ENCODE measurements around the gene PSMA2. TPM values are rescaled to one million over a fixed set of nuclear protein-coding genes. Genes with fewer than 3 reads are reported as not detected.

The PSMA2 gene
- total RNA-seq, 3 donors from 2014 or later: 39.1 to 73.1 (median 61.0) TPM

- Histone ChIP-seq H3K36me3 (ENCODE audit: low read depth) (no peaks in the 10 kb centered on the region), H3K4me1 (ENCODE audit: low read depth) (no peaks in the 10 kb centered on the region), H3K9me3 (no peaks in the 10 kb centered on the region), H3K4me3 (no peak overlapping the region)
- intact Hi-C loops (cut with DNase I, micrococcal nuclease): no loop called here
- DNase-seq (no peak), ATAC-seq (no peak)
- no peak for TF ChIP-seq CTCF (IDR thresholded peaks at IDR 0.05)
Measured at GRCh38 chr7:42950417-42950816, 18.4 kb upstream of the PSMA2 start.

- Histone ChIP-seq H3K4me3 (no peak overlapping the region), H3K4me1 (ENCODE audit: low read depth) (no peaks in the 10 kb centered on the region), H3K9me3 (no peaks in the 10 kb centered on the region), H3K36me3 (ENCODE audit: low read depth) (no peaks in the 10 kb centered on the region)
- TF ChIP-seq CTCF (IDR thresholded peaks at IDR 0.05): no peak
- intact Hi-C loops (cut with DNase I, micrococcal nuclease): loop anchor here in 1 of 2 donors (10.0 kb wide), 1 partner anchor 317 kb away; no protein-coding TSS in a partner anchor
- ATAC-seq (no peak), DNase-seq (no peak)
Measured at GRCh38 chr7:42947521-42947920, 15.5 kb upstream of the PSMA2 start.

- Histone ChIP-seq H3K9me3 (no peaks in the 10 kb centered on the region), H3K4me1 (ENCODE audit: low read depth) (no peaks in the 10 kb centered on the region), H3K4me3 (no peak overlapping the region), H3K36me3 (ENCODE audit: low read depth) (no peaks in the 10 kb centered on the region)
- no peak for TF ChIP-seq CTCF (IDR thresholded peaks at IDR 0.05)
- no peak for ATAC-seq
- DNase-seq: no peak
- intact Hi-C loops (cut with DNase I, micrococcal nuclease): loop anchor here in 1 of 2 donors (10.0 kb wide), 1 partner anchor 318 kb away; no protein-coding TSS in a partner anchor
Measured at GRCh38 chr7:42946627-42946950, 14.6 kb upstream of the PSMA2 start.

GRCh38 chr7:42945821-42946626 is 14.1 kb upstream of the PSMA2 start:
- DNase-seq (no peak), ATAC-seq (no peak)
- no peak overlapping the region for H3K4me3 ChIP-seq
- no peaks in the 10 kb centered on the region for H3K4me1 ChIP-seq (ENCODE audit: low read depth)
- intact Hi-C loops (cut with DNase I, micrococcal nuclease): loop anchor here in 1 of 2 donors (10.0 kb wide), 1 partner anchor 319 kb away; no protein-coding TSS in a partner anchor
- no peak for TF ChIP-seq CTCF (IDR thresholded peaks at IDR 0.05)
- H3K36me3 ChIP-seq (ENCODE audit: low read depth): no peaks in the 10 kb centered on the region
- no peaks in the 10 kb centered on the region for H3K9me3 ChIP-seq

- H3K4me3 ChIP-seq: no peak overlapping the region
- peak; percentile 78 for TF ChIP-seq CTCF (IDR thresholded peaks at IDR 0.05)
- no peaks in the 10 kb centered on the region for H3K36me3 ChIP-seq (ENCODE audit: low read depth)
- intact Hi-C loops (cut with DNase I, micrococcal nuclease): loop anchor here in 1 of 2 donors (10.0 kb wide), 1 partner anchor 324 kb away; no protein-coding TSS in a partner anchor
- ATAC-seq (peak; percentile 76), DNase-seq (peak; percentile 57 to 96 (median 77))
- no peaks in the 10 kb centered on the region for H3K9me3 ChIP-seq
- H3K4me1 ChIP-seq (ENCODE audit: low read depth): no peaks in the 10 kb centered on the region
Measured at GRCh38 chr7:42940985-42941847, 9.2 kb upstream of the PSMA2 start.
